Measurements from ENCODE around the gene CRTC3.
"Not testable (repeated sequence)": the region's sequence is repeated elsewhere in the genome, so short reads cannot be mapped to it uniquely, and the experiment has no call there.

CRTC3 gene

GRCh38 chr15:90681056-90681455 lies 151.3 kb downstream of the CRTC3 start:
- DNase-seq, result no peak

DNA sequence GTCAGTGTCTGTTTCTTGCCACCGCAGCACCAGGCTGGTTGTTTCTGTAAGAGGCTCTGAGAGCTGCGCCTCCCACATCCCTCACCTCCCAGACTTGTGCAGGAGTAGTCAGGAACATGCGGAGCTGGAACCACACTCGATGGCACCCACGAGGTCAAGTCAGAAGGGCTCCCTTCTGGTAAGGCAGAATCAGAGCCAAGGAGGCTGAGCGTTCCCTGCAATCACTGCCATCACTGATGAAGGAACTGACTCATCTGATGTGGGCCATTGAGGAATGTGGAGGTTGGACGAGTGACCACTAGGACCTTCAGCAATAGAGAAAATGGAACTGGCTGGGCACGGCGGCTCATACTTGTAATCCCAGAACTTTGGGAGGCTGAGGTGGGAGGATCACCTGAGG lies 151.8 kb downstream of the CRTC3 start:
- DNase-seq, result no peak

- no peak for DNase-seq
These were observed 153.6 kb downstream of the CRTC3 start for GRCh38 chr15:90683371-90683770.

GRCh38 chr15:90683876-90684275 lies 154.2 kb downstream of the CRTC3 start:
- no peak for DNase-seq

DNA sequence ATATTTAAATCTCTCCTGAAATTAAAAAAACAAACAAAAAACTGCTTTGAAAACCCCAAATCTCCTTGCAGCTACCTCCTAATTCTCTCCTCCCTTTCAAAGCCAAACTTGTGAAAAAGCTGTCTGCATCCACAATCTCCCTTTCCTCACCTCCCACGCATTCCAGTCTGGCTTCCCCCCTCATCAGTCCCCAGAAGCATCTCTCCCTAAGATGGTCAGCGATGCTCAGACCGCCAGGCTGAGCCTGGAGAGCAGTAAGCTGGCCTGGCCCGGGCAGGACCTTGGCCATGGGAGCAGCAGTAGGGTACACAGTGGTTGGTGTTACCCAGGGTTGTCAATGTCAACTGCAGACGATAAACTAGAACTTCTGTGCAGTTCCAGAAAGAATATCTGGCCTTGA lies 154.6 kb downstream of the CRTC3 start:
- DNase-seq, result no peak

DNA sequence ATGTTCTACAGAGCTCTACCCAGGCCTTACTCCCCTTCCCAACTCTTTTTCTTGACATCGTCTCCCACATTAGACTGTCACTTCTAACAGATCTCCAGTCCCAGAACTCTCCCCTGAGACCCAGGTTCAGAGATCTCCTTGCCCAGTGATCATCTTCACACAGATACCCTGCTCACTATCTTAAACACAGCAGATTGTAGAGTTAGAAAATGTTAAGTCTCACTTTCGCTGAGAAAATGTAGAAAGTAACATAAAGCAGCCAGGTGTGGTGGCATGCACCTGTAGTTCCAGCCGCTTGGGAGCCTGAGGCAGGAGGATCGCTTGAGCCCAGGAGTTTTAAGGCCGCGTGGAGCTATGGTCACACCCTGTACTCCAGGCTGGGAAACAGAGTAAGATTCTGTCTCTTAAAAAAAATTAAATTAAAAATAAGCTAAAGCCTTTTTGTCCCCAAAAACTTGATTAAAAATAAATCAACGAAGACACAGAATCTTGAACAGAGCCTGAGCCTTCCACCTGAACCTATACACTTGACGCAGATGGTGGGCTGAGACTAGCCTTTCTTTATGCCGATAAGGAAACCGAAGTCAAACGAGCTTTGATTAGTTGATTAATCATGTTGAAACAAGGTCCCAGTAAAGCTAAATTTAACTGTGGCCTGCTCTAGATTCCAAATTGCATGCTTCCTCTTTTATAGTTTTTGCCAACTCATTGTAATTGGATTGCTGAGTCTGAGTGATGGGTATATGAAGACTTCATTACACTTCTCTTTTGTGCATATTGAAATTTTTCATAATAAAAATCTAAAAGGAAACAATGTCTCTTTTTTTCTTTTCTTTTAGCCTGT lies 156.1 kb downstream of the CRTC3 start:
- DNase-seq, result no peak

- peak in 3 of 6 experiments; percentile 70 to 76 (median 72) for DNase-seq
These were observed 156.9 kb downstream of the CRTC3 start for GRCh38 chr15:90686435-90687218.

- not testable (repeated sequence) for DNase-seq
These were observed 159.7 kb downstream of the CRTC3 start for GRCh38 chr15:90689326-90689961.

- no peak for DNase-seq
These were observed 160.9 kb downstream of the CRTC3 start for GRCh38 chr15:90690585-90690984.

DNA sequence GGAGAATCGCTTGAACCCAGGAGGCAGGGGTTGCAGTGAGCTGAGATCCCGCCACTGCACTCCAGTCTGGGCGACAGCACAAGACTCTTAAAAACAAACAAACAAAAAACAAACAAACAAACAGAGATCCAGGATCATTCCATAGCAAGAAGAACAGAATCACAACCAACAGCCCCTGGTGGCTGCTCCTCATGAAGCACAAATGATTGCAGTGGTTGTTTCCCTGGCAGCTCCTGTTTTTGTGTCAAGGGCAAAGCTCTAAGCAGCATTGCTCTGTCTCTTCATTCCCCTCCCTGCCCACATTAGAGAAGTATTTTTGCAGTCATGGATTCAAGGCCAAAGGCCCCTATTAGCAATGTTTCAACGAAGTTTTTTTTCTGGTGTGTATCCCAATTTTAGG lies 161.6 kb downstream of the CRTC3 start:
- no peak for DNase-seq

DNA sequence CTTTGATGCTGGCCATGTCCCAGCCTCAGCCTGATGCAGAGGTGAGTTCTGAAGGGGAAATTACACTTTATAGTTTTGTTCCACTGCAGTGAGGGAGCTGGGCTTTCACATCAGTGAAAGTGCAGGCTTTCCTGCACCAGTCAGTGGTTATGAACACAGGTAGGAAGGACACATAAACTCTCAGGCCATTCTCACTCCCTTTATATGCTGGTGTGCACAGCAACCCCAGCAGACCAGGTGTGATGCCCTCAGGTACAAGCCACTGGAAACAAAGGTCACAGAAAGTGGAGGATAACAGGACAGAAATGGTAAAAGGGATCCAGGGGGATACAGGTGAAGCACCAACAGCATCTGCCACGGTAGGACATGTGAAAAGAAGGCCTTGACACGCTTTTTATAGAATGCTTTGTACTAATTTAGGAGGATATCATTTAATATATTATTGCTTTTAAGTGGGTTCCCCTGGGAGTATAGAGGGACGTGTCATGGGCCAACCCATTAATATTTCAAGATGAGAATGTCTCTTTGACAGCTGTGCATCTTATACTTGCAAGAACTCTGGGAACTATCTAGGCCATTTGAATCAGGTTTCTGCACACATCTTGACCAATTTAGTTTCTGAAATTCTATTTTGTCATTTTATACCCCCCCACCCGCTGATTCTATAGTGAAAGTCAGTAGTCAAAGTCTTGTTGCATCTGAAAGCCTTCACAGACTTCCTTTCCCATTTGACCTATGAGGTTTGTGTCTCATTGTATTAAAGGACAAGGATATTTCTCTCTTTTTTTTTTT lies 162.5 kb downstream of the CRTC3 start:
- DNase-seq, result no peak

Data from stimulated activated naive CD4-positive, alpha-beta T cell (primary cell).